Lung (tissue), 12 donors: ENCODE results near the gene SLC29A2. TPM values are rescaled to one million over a fixed set of nuclear protein-coding genes. Genes with fewer than 3 reads are reported as not detected.
"Not testable (repeated sequence)": the region's sequence is repeated elsewhere in the genome, so short reads cannot be mapped to it uniquely, and the experiment has no call there.

Experiments used
- ATAC-seq: fragments of 200-7000 bp; cut with Tn5 transposase; one replicate; pipeline ENCODE4 v1.9.1; 2020; ENCODE audit warnings: moderate number of reproducible peaks; ENCODE audit not compliant: insufficient read depth, low FRiP score
- DNase-seq, 3 donors: peaks; one replicate each; pipeline ENCODE4 v3.0.0-alpha.2; 2013 to 2017
- H3K27ac ChIP-seq, 2 donors: one replicate each; pipeline ENCODE4 v1.5.1; 2013; ENCODE audit warnings: mild to moderate bottlenecking in 2 of 2, moderate library complexity in 2 of 2, control low read depth in 1 of 2, inconsistent platforms in 1 of 2, low read depth in 1 of 2, low read length in 1 of 2
- H3K27me3 ChIP-seq, 3 donors: one replicate each; pipeline ENCODE4 v1.5.1; 2013; ENCODE audit warnings: low read length in 2 of 3; ENCODE audit not compliant: control insufficient read depth in 3 of 3, insufficient read depth in 3 of 3
- H3K36me3 ChIP-seq, 4 donors: one replicate each; pipeline ENCODE4 v1.5.1; 2013; ENCODE audit warnings: low read length in 4 of 4, mild to moderate bottlenecking in 1 of 4, moderate library complexity in 1 of 4; ENCODE audit not compliant: control insufficient read depth in 4 of 4, insufficient read depth in 4 of 4
- H3K4me1 ChIP-seq, 5 donors: one replicate each; pipeline ENCODE4 v1.5.1; 2013; ENCODE audit warnings: low read length in 5 of 5, mild to moderate bottlenecking in 2 of 5, moderate library complexity in 1 of 5; ENCODE audit not compliant: control insufficient read depth in 5 of 5, insufficient read depth in 5 of 5
- H3K4me3 ChIP-seq: one replicate; pipeline ENCODE4 v1.5.1; 2013; ENCODE audit warnings: mild to moderate bottlenecking, control low read depth, moderate library complexity
- H3K9ac ChIP-seq, 2 donors: one replicate each; pipeline ENCODE4 v1.5.1; 2013; ENCODE audit warnings: low read length in 2 of 2, control low read depth in 1 of 2; ENCODE audit not compliant: insufficient read depth in 1 of 2
- H3K9me3 ChIP-seq, 4 donors: one replicate each; pipeline ENCODE4 v1.5.1; 2013; ENCODE audit warnings: low read length in 3 of 4, mild to moderate bottlenecking in 1 of 4, moderate library complexity in 1 of 4; ENCODE audit not compliant: control insufficient read depth in 4 of 4, insufficient read depth in 3 of 4
- CTCF ChIP-seq: IDR thresholded peaks from 2 replicates; pipeline ENCODE4 v1.5.1; 2012; ENCODE audit warnings: mild to moderate bottlenecking; ENCODE audit errors: control extremely low read depth, extremely low read depth
- WGBS, 2 donors: extraction: QIAGEN DNeasy Blood & Tissue Kit; methylation state at CpG; one replicate each; pipeline ENCODE4 v1.1.7; 2013; 5-methylcytosine and 5-hydroxymethylcytosine counted together
- polyA plus RNA-seq, 2 donors: library from polyadenylated mRNA; stranded (reverse); fragments of 200-250 nt; gene quantifications; one replicate each; pipeline ENCODE4 v1.2.1, GENCODE V29; 2013
- total RNA-seq, 2 donors: library from RNA; depleted of rRNA in 1 of 2; stranded (reverse); fragments of >200 nt in 1 of 2; gene quantifications; one replicate each; pipeline ENCODE4 v1.2.1, GENCODE V29; 2014 to 2021
- donor health status: control.
- donor health status: control.
- donor health status: Bipolar disorder and iron deficiency.
- donor health status: healthy.
- donor health status: DM: yes; HTN: yes; CAD: no.

Gene SLC29A2
- total and polyA plus RNA-seq, 4 donors, result 6.5 to 19.4 (median 13.7) TPM

- no peak for TF ChIP-seq CTCF
- DNase-seq, result no peak
Measured at GRCh38 chr11:66359662-66360087, 11.9 kb downstream of the SLC29A2 start.

GRCh38 chr11:66350560-66351235 lies 20.9 kb downstream of the SLC29A2 start:
- H3K27ac ChIP-seq, DNase-seq, H3K4me3 ChIP-seq, H3K9ac ChIP-seq, ATAC-seq, H3K27me3 ChIP-seq, H3K36me3 ChIP-seq, H3K9me3 ChIP-seq: not testable (repeated sequence)
- 78 to 84% methylated on average over 8 of the region's 8 CpGs for WGBS, 2 donors
- peaks cover 7 to 20% (median 14%) of the 10 kb centered on the region in 5 donors for H3K4me1 ChIP-seq

More at GRCh38 chr11:66359662-66360087, 11.9 kb downstream of the SLC29A2 start:
- Histone ChIP-seq H3K4me1 (no peaks in the 10 kb centered on the region), H3K9me3 (no peaks in the 10 kb centered on the region), H3K36me3 (no peaks in the 10 kb centered on the region), H3K27me3 (no peaks in the 10 kb centered on the region), H3K9ac (no peak overlapping the region), H3K27ac (no peak overlapping the region), H3K4me3 (no peak overlapping the region)
- no peak for ATAC-seq
- 74 to 77% methylated on average over 3 of the region's 3 CpGs for WGBS, 2 donors

- DNase-seq, result no peak
- Histone ChIP-seq H3K4me3 (no peak overlapping the region), H3K9me3 (peaks cover 0 to 2% (median 0%) of the 10 kb centered on the region in 4 donors), H3K27me3 (no peaks in the 10 kb centered on the region), H3K9ac (peak overlapping the region in 1 of 2 donors; percentile 13), H3K4me1 (peaks cover 8 to 32% (median 18%) of the 10 kb centered on the region in 5 donors), H3K36me3 (peaks cover 0 to under 1% (median 0%) of the 10 kb centered on the region in 4 donors), H3K27ac (peak overlapping the region in 1 of 2 donors; percentile 37)
- 58 to 71% methylated on average over 2 of the region's 2 CpGs for WGBS, 2 donors
- no peak for ATAC-seq
- no peak for TF ChIP-seq CTCF
Measured at GRCh38 chr11:66349084-66349386, 22.5 kb downstream of the SLC29A2 start.

GRCh38 chr11:66347425-66348276 lies 23.9 kb downstream of the SLC29A2 start, which contains the start of gene B4GAT1:
TSS of gene B4GAT1 (minus strand) at chr11:66347629. CDS start at chr11:66347545, 84 bp downstream.
- peak within 1 kb of the TSS; percentile 78 for H3K4me3 ChIP-seq
- TF ChIP-seq CTCF, result no peak
- WGBS, 2 donors, result 0 to 1% methylated on average over 56 to 100 of the region's 101 CpGs
- DNase-seq (peak; percentile 91 to 98 (median 94)), ATAC-seq (peak; percentile 71)
- peaks cover 0 to 2% (median 0%) of the 10 kb centered on the region in 4 donors for H3K9me3 ChIP-seq
- peak within 1 kb of the TSS; percentile 91 to 92 for H3K27ac ChIP-seq
- no peaks in the 10 kb centered on the region for H3K27me3 ChIP-seq
- H3K36me3 ChIP-seq, result no peaks in the 10 kb centered on the region
- H3K9ac ChIP-seq, result peak within 1 kb of the TSS; percentile 55 to 89
- peaks cover 8 to 36% (median 19%) of the 10 kb centered on the region in 5 donors for H3K4me1 ChIP-seq
